HepG2 (cell line): ENCODE measurements around the gene ANKRD49. TPM values are rescaled to one million over a fixed set of nuclear protein-coding genes. Genes with fewer than 3 reads are reported as not detected.
A peak's percentile ranks its signal among the peaks of the same experiment; 100 is the strongest.

ENCODE experiments used
- ATAC-seq: fragments of 200-7000 bp; cut with Tn5 transposase; 3 replicates; pipeline ENCODE4 v1.9.1; 2020; ENCODE audit warnings: mild to moderate bottlenecking, moderate library complexity
- BruUV-seq: library from RNA; stranded (reverse); fragments of 400-500 nt; replicated peaks from 2 replicates; lab custom pipeline; 2021; lab: Mats Ljungman, UMichigan
- CTCF ChIA-PET: fragments of 300-600 bp; formaldehyde crosslinking; extraction: SDS; loops from one replicate; lab custom pipeline; 2021; ENCODE audit warnings: low total read pairs, inconsistent platforms, low intra/inter-chr PET ratio; lab: Yijun Ruan, JAX
- POLR2A ChIA-PET: fragments of 350-600 bp; sonication (Branson Sonifier 250); formaldehyde crosslinking; loops from one replicate; lab custom pipeline; 2020; ENCODE audit warnings: antibody characterized with exemption, inconsistent platforms; lab: Yijun Ruan, JAX
- DNase-seq: peaks from one replicate; pipeline ENCODE4 v3.0.0-alpha.2; 2015; ENCODE audit warnings: low spot score
- FAIRE-seq: peaks from 3 replicates; lab custom pipeline; 2011; peaks lifted over from hg19 to GRCh38; lab: Jason Lieb, UNC
- H2AFZ ChIP-seq: one replicate; pipeline ENCODE4 v1.6.1; 2011; ENCODE audit warnings: low read length, inconsistent platforms
- H3K27ac ChIP-seq: fragments of 300-600 bp; 3 replicates; pipeline ENCODE4 v1.8.0; 2011; ENCODE audit warnings: mixed run types, mild to moderate bottlenecking, mixed read lengths, low read length, inconsistent platforms; ENCODE audit not compliant: insufficient read depth; ENCODE audit errors: extremely low read length
- H3K27me3 ChIP-seq, 2 experiments: fragments of 200-600 bp in 1 of 2; 2 replicates in 1 of 2; 3 replicates in 1 of 2; pipeline versions ENCODE4 v1.6.0 to v1.8.0; 2011; ENCODE audit warnings: low read length in 2 of 2, mild to moderate bottlenecking in 2 of 2, moderate library complexity in 2 of 2, inconsistent platforms in 1 of 2; ENCODE audit not compliant: insufficient read depth in 2 of 2, control insufficient read depth in 1 of 2
- H3K36me3 ChIP-seq, 2 experiments: fragments of 200-600 bp in 1 of 2; replicated peaks in 1 of 2; 2 replicates in 1 of 2; 3 replicates in 1 of 2; pipeline versions ENCODE4 v1.5.1 to v1.8.0; 2011; ENCODE audit warnings: low read length in 2 of 2, inconsistent platforms in 1 of 2; ENCODE audit not compliant: insufficient read depth in 2 of 2, control insufficient read depth in 1 of 2
- H3K4me1 ChIP-seq: 2 replicates; pipeline ENCODE4 v1.5.1; 2012; ENCODE audit warnings: low read length, inconsistent platforms; ENCODE audit not compliant: insufficient read depth
- H3K4me2 ChIP-seq: 2 replicates; pipeline ENCODE4 v1.6.0; 2011; ENCODE audit warnings: low read depth, low read length, inconsistent platforms
- H3K4me3 ChIP-seq, 3 experiments: fragments of 200-600 bp in 1 of 3; sonication (generic), shearing (Covaris generic) in 1 of 3; replicated peaks in 1 of 3; 2 replicates each; pipeline ENCODE4 v1.5.1; 2011 to 2016; ENCODE audit warnings: low read length in 3 of 3, inconsistent platforms in 2 of 3, low read depth in 2 of 3, mild to moderate bottlenecking in 2 of 3, control low read depth in 1 of 3, mixed read lengths in 1 of 3; ENCODE audit not compliant: insufficient read depth in 1 of 3
- H3K79me2 ChIP-seq: one replicate; pipeline ENCODE4 v1.6.1; 2011; ENCODE audit warnings: low read length, inconsistent platforms; ENCODE audit not compliant: insufficient read depth
- H3K9ac ChIP-seq: 2 replicates; pipeline ENCODE4 v1.6.0; 2011; ENCODE audit warnings: mild to moderate bottlenecking, low read depth, low read length, inconsistent platforms; ENCODE audit not compliant: insufficient read depth
- H3K9me3 ChIP-seq: 2 replicates; pipeline ENCODE4 v1.5.1; 2012; ENCODE audit warnings: mild to moderate bottlenecking, low read length
- H4K20me1 ChIP-seq: 2 replicates; pipeline ENCODE4 v1.6.0; 2011; ENCODE audit warnings: inconsistent platforms, mild to moderate bottlenecking, low read length, moderate library complexity; ENCODE audit not compliant: insufficient read depth
- CBX5 ChIP-seq: sonication (generic); formaldehyde crosslinking; IDR thresholded peaks from 2 replicates; pipeline ENCODE4 v1.4.0; 2020; ENCODE audit warnings: missing genetic modification reagents, borderline replicate concordance
- CTCF ChIP-seq: sonication (generic); formaldehyde crosslinking; IDR thresholded peaks from 2 replicates; pipeline ENCODE4 v1.5.0; 2020; ENCODE audit warnings: mild to moderate bottlenecking, missing genetic modification reagents, moderate library complexity
- SMC3 ChIP-seq: IDR thresholded peaks from 2 replicates; pipeline ENCODE4 v1.6.1; 2011; ENCODE audit warnings: low read length, improper control_type of control experiment
- STAG1 ChIP-seq: sonication (generic); formaldehyde crosslinking; IDR thresholded peaks from 2 replicates; pipeline ENCODE4 v1.4.0; 2020; ENCODE audit warnings: missing genetic modification reagents
- WGBS: methylation state at CpG from one replicate; pipeline ENCODE4 v1.1.6; 2017; ENCODE audit warnings: low lambda C conversion rate; 5-methylcytosine and 5-hydroxymethylcytosine counted together
- in situ Hi-C: cut with HindIII; loops from 2 replicates; pipeline ENCODE4 v1.10.0; 2017; ENCODE audit warnings: low pct_unique_long_range_greater_than_20kb; ENCODE audit not compliant: extremely low pct_ligation_motif_present
- intact Hi-C: fragments of 100-400 bp; cut with micrococcal nuclease; formaldehyde crosslinking; loops from one replicate; pipeline ENCODE4 v1.10.0; 2022; ENCODE audit not compliant: unreplicated experiment
- polyA plus RNA-seq, 8 experiments: library from polyadenylated mRNA; depleted of rRNA in 3 of 8; stranded (reverse) in 7 of 8; unstranded in 1 of 8; fragments of >200 nt; fragmentation: Illumina TruSeq in 4 of 8; extraction: Trizol in 4 of 8; gene quantifications; 2 replicates each; pipeline versions ENCODE4 v1.2.1 to v1.2.3, GENCODE V29; 2011 to 2016; ENCODE audit warnings: low read depth in 4 of 8, missing spikeins in 1 of 8, mixed read lengths in 1 of 8; ENCODE audit not compliant: insufficient read depth in 1 of 8
- total RNA-seq, 5 experiments: library from RNA; depleted of rRNA; stranded (reverse); fragments of >200 nt; fragmentation: Illumina TruSeq; extraction: Trizol; gene quantifications; 2 replicates each; pipeline ENCODE4 v1.2.3, GENCODE V29; 2016; ENCODE audit warnings: low read depth in 1 of 5
- TF ChIP-seq, protein P1 (sequence below): sonication (generic); formaldehyde crosslinking; IDR thresholded peaks from 2 replicates; pipeline ENCODE4 v1.4.0; 2020; ENCODE audit warnings: mild to moderate bottlenecking, missing genetic modification reagents

Gene ANKRD49
- total and polyA plus RNA-seq, 2 of the 13 experiments (the other 11 are each of a cell fraction or from before 2014, with no cell fraction given), result 14.2 to 14.3 TPM

- Histone ChIP-seq H3K27me3 (no peaks in the 10 kb centered on the region), H3K9ac (no peak overlapping the region), H3K4me1 (peaks cover 8% of the 10 kb centered on the region), H3K9me3 (no peaks in the 10 kb centered on the region), H3K36me3 (no peaks in the 10 kb centered on the region), H2AFZ (no peak overlapping the region), H3K4me2 (no peak overlapping the region), H4K20me1 (no peaks in the 10 kb centered on the region), H3K4me3 (no peak overlapping the region), H3K27ac (no peak overlapping the region), H3K79me2 (no peaks in the 10 kb centered on the region)
- FAIRE-seq (no peak), ATAC-seq (peak; percentile 85), DNase-seq (peak; percentile 16)
- in situ Hi-C loops, result no loop called here
- intact Hi-C loops, result no loop called here
- ChIA-PET POLR2A (no interaction called here), CTCF (interaction anchor here (1.7 kb wide), 1 partner anchor 81 kb away, joined by 8 read pairs; no protein-coding TSS in a partner anchor)
- WGBS, result 28% methylated on average over 5 of the region's 5 CpGs
- TF ChIP-seq STAG1 (CRISPR knock-in tag), result peak; percentile 31
- TF ChIP-seq, protein P1, sequence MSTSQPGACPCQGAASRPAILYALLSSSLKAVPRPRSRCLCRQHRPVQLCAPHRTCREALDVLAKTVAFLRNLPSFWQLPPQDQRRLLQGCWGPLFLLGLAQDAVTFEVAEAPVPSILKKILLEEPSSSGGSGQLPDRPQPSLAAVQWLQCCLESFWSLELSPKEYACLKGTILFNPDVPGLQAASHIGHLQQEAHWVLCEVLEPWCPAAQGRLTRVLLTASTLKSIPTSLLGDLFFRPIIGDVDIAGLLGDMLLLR, result no peak
- TF ChIP-seq SMC3, result peak; percentile 12; the same call in 1 of the 2 replicates
- peak; percentile 32 for TF ChIP-seq CTCF (CRISPR knock-in tag)
- no TSS peak for BruUV-seq
Observed at GRCh38 chr11:94521684-94522083, 27.9 kb downstream of the ANKRD49 start.

DNA sequence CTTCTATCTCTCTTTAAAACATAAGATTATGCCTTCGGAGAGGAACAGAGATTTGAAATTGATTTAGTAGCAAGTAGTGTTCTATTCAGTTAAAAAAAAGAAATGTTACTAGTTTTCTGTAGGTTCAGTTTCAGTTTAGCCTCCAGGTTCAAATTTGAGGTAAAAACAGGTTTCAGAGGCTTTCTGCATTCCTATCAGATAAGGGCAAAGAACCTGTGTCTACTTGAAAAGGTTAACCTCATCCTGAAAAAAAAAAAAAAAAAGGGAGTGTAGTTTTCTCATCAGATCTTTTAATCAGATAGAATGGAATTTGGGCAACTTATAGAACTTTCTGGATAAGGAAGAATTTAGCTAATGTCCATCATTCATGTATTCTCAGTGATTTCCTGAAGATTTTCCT lies 30.6 kb downstream of the ANKRD49 start:
- Histone ChIP-seq H3K79me2 (no peaks in the 10 kb centered on the region), H3K4me2 (no peak overlapping the region), H3K27ac (no peak overlapping the region), H3K4me3 (no peak overlapping the region), H4K20me1 (no peaks in the 10 kb centered on the region), H3K27me3 (no peaks in the 10 kb centered on the region), H2AFZ (no peak overlapping the region), H3K9me3 (no peaks in the 10 kb centered on the region), H3K9ac (no peak overlapping the region), H3K4me1 (no peaks in the 10 kb centered on the region), H3K36me3 (no peaks in the 10 kb centered on the region)
- DNase-seq (no peak), ATAC-seq (no peak), FAIRE-seq (no peak)
- TF ChIP-seq CBX5, result no peak
- CTCF ChIA-PET, result no interaction called here
- POLR2A ChIA-PET, result no interaction called here
- no TSS peak for BruUV-seq
- intact Hi-C loops (no loop called here), in situ Hi-C loops (no loop called here)
- WGBS, result 0% methylated on average over 1 of the region's 1 CpG
